ENCODE results near the gene TULP3.
A peak's percentile ranks its signal among the peaks of the same experiment; 100 is the strongest.

Gene TULP3

DNA sequence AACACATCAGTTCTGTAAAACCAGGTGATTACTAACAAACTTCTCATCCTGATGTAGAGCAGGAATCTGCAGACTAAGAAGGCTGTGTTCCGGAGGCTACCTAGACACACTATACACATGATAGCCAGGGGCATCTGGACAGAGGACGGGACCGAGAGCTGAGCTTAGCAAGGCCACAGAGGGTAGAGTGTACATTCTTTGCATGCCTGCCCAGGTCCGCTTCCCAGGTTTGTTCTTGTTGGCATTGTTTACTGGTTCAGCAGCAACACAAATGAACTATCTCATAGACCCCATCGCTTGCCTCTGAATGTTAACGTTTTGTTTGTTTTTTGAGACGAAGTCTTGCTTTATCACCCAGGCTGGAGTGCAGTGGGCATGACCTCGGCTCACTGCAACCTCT, 50.8 kb downstream of the TULP3 start:
- TF ChIP-seq, protein P1, sequence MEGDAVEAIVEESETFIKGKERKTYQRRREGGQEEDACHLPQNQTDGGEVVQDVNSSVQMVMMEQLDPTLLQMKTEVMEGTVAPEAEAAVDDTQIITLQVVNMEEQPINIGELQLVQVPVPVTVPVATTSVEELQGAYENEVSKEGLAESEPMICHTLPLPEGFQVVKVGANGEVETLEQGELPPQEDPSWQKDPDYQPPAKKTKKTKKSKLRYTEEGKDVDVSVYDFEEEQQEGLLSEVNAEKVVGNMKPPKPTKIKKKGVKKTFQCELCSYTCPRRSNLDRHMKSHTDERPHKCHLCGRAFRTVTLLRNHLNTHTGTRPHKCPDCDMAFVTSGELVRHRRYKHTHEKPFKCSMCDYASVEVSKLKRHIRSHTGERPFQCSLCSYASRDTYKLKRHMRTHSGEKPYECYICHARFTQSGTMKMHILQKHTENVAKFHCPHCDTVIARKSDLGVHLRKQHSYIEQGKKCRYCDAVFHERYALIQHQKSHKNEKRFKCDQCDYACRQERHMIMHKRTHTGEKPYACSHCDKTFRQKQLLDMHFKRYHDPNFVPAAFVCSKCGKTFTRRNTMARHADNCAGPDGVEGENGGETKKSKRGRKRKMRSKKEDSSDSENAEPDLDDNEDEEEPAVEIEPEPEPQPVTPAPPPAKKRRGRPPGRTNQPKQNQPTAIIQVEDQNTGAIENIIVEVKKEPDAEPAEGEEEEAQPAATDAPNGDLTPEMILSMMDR (IDR thresholded peaks at IDR 0.05; ENCODE audit: low read depth, low read length): no peak
- H3K4me3 ChIP-seq (ENCODE audit: low read depth, low read length): no peak overlapping the region

DNA sequence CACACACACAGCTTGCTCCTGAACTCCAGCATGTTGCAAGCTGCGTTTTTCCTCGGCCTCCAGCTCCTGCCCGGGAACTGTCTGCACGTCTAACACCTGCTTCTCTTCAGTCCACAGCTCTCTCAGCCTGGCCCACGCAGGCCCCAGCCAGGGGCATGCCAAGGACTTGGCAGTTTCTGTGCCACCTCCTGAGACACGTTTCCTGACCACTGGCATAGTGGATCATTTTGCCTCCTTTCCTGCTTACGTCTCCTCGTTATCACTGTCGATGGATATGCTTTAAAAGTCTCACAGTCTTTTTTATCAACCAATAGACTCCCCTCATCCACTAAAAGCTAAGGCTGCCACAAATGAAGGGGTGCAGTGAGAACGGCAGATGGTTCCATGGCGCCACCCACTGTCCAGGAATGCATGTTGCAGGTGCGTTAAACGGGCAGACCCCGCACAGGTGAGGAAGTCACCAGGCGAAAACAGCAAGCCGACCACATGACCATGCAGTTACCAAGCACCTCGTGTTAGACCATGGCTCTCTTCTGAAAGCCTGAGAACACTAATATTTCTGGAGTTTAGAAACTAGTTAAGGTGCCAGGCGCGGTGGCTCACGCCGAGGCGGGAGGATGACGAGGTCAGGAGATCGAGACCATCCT, 53.8 kb downstream of the TULP3 start:
- TF ChIP-seq, protein P1 (IDR thresholded peaks at IDR 0.05; ENCODE audit: low read depth, low read length): peak; percentile 55
- H3K4me3 ChIP-seq (ENCODE audit: low read depth, low read length): no peak overlapping the region

DNA sequence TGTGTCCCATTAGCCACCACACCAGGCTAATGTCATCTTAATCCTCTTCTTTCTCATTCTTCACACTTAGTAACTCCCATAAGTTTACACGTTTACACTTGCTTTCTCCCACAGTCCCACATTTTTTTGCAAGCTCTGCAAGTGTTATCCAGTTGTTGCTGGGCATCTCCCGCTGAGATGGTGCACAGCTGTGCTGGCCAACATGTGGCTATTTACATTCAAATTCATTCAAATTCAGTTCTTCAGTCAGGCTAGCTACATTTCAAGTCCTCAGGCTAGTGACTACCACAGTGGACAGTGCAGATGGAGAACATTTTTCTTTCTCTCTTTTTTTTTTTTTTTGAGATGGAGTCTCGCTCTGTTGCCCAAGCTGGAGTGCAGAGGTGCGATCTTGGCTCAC, 58.7 kb downstream of the TULP3 start:
- H3K4me3 ChIP-seq (ENCODE audit: low read depth, low read length): no peak overlapping the region
- TF ChIP-seq, protein P1 (IDR thresholded peaks at IDR 0.05; ENCODE audit: low read depth, low read length): no peak

DNA sequence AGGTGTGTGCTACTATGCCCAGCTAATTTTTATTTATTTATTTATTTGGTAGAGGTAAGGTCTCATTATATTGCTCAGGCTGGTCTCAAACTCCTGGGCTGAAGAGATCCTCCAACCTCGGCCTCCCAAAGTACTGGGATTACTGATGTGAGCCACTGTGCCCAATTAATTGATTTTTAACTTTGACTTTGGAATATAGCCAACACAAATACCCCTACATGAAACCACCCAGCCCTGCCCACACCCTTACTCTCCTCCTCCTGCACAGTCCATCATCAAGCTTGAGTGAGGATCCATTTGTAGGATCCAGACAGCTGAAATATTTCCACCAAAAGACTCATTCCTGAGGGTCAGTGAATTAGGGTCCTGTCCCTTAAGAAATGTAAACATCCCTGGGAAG, 65.2 kb downstream of the TULP3 start:
- TF ChIP-seq, protein P1 (IDR thresholded peaks at IDR 0.05; ENCODE audit: low read depth, low read length): no peak
- no peak overlapping the region for H3K4me3 ChIP-seq (ENCODE audit: low read depth, low read length)

DNA sequence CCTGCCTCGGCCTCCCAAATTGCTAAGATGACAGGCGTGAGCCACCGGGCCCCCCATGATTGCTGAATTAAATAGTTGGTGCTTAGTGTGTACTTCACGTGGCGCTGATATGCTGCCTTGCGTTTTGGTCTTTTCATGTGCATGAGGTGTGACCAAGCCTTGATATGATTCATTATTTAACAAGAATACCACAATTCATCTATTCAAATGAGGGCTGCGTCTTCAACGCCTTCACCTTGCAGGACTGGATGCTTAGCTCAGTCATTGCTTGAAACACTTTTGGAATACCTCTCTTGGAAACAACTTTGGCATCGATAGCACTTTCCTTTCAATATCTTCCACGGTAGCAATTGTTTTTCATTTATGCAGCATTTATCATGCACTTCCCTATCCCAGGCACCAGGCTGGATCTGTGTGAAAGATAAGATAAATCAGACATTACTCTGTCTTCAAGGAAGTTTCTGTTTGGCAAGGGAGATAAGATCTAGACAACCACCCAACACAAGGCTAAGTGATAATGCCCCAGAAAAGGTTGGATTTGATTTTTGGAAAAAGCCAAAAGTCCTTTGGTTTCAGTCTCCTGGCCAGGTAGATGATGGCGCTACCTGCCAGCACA, 67.2 kb downstream of the TULP3 start:
- H3K4me3 ChIP-seq (ENCODE audit: low read depth, low read length): peak overlapping the region; percentile 65
- TF ChIP-seq, protein P1 (IDR thresholded peaks at IDR 0.05; ENCODE audit: low read depth, low read length): no peak

DNA sequence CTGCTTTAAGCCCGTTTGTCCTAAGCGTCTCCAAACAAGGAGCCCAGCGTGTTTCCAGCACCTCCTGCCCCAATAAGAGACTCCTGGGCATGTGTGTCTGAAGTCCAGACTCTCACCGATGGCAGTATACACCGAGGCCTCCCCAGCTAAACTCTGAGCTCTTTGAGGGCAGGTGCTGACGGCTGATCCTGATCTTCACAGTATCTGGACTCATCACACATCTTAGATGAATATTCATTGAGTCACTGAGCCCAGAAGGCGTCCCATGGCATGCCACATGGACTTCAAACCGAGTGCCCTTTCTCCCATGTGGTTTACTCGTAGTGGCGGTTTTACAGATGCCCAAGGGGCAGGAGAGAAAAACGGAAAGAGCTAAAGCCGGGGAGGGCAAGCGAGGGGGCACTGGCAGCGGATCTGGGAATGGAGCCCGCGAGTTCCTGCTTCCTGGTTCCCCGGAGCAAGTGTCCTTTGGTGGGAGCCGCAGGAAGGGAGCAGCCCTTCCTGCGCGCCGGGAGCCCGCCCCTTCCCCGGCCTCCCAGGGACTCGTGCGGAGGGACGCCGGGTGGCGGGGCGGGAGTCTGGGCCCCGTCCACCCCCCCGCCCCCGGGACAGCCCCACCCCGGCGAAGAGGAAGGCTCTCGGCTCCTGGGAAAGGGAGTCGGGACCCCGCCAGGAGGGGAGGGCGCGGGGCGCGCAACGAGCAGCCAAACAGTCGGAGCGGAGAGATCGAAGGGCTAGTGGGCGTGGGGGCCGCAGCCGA, 67.9 kb downstream of the TULP3 start:
- peak overlapping the region; percentile 65 for H3K4me3 ChIP-seq (ENCODE audit: low read depth, low read length)
- TF ChIP-seq, protein P1 (IDR thresholded peaks at IDR 0.05; ENCODE audit: low read depth, low read length): no peak

DNA sequence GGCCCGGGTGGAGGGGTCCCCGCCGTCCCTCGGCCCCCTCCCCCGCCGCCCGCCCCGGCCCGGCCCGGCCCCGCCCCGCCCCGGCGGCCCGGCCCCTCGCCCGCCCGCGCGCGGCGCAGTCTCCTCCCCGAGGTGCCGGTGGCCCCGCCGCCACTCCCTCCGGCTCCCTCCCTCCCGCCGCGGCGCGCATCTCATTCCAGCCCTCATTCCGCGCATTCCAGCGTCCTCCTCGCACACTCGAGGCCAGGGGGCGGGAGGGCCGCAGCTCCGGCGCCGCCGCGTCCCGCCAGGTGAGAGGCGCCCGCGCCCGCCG, 68.5 kb downstream of the TULP3 start, which contains the start of gene TEAD4:
TSS of gene TEAD4 (plus strand) at position 206 of the 313 bp plus-strand sequence.
- TF ChIP-seq, protein P1 (IDR thresholded peaks at IDR 0.05; ENCODE audit: low read depth, low read length): no peak
- peak within 1 kb of the TSS; percentile 65 for H3K4me3 ChIP-seq (ENCODE audit: low read depth, low read length)
